Panc1 (cell line): ENCODE results near the gene PPP1R14B.

Experiments
- CTCF ChIP-seq: fragments of 450-650 bp; IDR thresholded peaks from 2 replicates; pipeline ENCODE4 v1.5.1; 2017; ENCODE audit warnings: mild to moderate bottlenecking
- REST ChIP-seq, 2 experiments: IDR thresholded peaks; 2 replicates each; pipeline ENCODE4 v1.6.1; 2011 to 2012; ENCODE audit warnings: low read depth in 2 of 2, control low read depth in 1 of 2, low read length in 1 of 2, mild to moderate bottlenecking in 1 of 2, moderate library complexity in 1 of 2; ENCODE audit not compliant: insufficient read depth in 1 of 2

GRCh38 chr11:64239662-64240434, 6.9 kb downstream of the PPP1R14B start:
- TF ChIP-seq CTCF: no peak
- no peak for TF ChIP-seq REST (IDR thresholded peaks at IDR 0.05; ENCODE audit: insufficient read depth in 1 of 2, low read depth in 2 of 2, low read length in 1 of 2)
